SK-N-MC (cell line): ENCODE measurements around the gene CMIP.

Source experiments
- DNase-seq: peaks from one replicate; pipeline ENCODE4 v3.0.0-alpha.2; 2011; ENCODE audit warnings: low read depth, low spot score
- H3K27ac ChIP-seq: fragments of 200-600 bp; sonication (generic); 2 replicates; pipeline ENCODE4 v1.5.1; 2016; ENCODE audit warnings: mixed run types
- H3K36me3 ChIP-seq: fragments of 200-600 bp; sonication (generic); 2 replicates; pipeline ENCODE4 v1.6.1; 2017; ENCODE audit warnings: antibody characterized with exemption, low read length, mixed read lengths; ENCODE audit not compliant: insufficient read depth
- H3K4me3 ChIP-seq: fragments of 200-600 bp; sonication (generic); 2 replicates; pipeline ENCODE4 v1.5.1; 2016
- H3K9ac ChIP-seq: fragments of 200-600 bp; sonication (generic); 2 replicates; pipeline ENCODE4 v1.8.0; 2017; ENCODE audit warnings: mixed run types, mixed read lengths; ENCODE audit not compliant: insufficient read length
- H3K9me3 ChIP-seq: fragments of 200-600 bp; sonication (generic); 2 replicates; pipeline ENCODE4 v1.6.1; 2017; ENCODE audit warnings: low read depth, mild to moderate bottlenecking, antibody characterized with exemption, low read length, moderate library complexity, mixed read lengths
- EZH2 ChIP-seq: fragments of 200-600 bp; sonication (generic); IDR thresholded peaks from one replicate; pipeline ENCODE4 v1.6.1; 2017; ENCODE audit warnings: antibody characterized with exemption
- FOXP2 ChIP-seq: optimal IDR thresholded peaks from 2 replicates; pipeline ENCODE3; 2011; ENCODE audit warnings: mild to moderate bottlenecking, moderate library complexity; ENCODE audit not compliant: insufficient read depth; ENCODE audit errors: extremely low read length, control extremely low read depth
- POLR2AphosphoS5 ChIP-seq: IDR thresholded peaks from 2 replicates; pipeline ENCODE4 v1.6.1; 2012; ENCODE audit warnings: mild to moderate bottlenecking, low read depth, low read length, borderline replicate concordance

The CMIP gene

DNA sequence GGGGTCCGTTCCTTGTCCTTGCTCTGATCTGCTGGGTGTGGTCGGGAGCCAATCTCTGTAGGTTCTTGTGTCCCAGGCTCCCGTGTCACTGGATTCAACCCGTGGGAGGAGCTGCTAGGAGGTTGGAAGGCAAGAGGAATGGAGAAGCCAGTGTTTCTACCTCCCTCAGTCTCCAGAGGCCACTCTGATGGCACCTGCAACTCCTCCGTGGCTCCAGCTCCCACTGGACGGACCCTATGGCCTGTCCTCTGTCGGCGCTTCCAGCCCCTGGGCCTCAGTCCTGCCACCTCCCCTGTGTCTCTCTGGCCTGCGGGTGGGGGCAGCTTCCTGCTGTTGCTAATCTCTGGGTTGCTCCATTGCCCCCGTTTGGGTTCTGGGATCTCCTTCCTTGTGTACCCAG lies 71.1 kb downstream of the CMIP start:
- Histone ChIP-seq H3K27ac (no peak overlapping the region), H3K9ac (no peak overlapping the region), H3K4me3 (no peak overlapping the region), H3K36me3 (no peaks in the 10 kb centered on the region), H3K9me3 (no peaks in the 10 kb centered on the region)
- TF ChIP-seq POLR2AphosphoS5 (no peak), FOXP2 (no peak), EZH2 (no peak)
- no peak for DNase-seq

DNA sequence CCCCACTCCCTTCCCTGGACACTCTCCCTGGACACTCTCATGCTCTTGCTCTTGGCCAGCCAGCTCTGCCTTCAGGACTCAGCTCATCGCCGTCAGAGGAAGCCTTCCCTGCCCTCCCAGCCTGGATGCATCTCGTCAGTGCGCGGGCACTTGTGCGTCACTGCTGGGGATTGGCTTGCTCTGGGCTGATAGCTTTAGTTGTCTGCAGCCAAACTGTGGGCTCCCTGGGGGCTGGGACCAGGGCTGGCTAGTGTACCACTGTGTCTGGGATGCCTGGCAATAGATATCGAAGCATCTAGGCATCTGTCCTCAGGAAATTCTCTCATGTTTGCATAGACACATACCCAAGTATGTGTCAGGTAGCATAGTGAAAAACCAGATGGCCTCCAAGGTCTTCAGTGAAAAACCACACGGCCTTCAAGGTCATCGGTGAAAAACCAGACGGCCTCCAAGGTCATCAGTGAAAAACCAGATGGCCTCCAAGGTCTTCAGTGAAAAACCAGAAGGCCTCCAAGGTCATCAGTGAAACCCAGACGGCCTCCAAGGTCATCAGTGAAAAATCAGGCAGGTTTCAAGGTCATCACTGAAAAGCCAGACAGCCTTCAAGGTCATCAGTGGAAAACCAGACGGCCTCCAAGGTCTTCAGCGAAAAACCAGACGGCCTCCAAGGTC lies 72.0 kb downstream of the CMIP start:
- Histone ChIP-seq H3K27ac (no peak overlapping the region), H3K4me3 (no peak overlapping the region), H3K9me3 (no peaks in the 10 kb centered on the region), H3K36me3 (no peaks in the 10 kb centered on the region), H3K9ac (no peak overlapping the region)
- no peak for DNase-seq
- TF ChIP-seq EZH2, result no peak
- no peak for TF ChIP-seq POLR2AphosphoS5
- no peak for TF ChIP-seq FOXP2

DNA sequence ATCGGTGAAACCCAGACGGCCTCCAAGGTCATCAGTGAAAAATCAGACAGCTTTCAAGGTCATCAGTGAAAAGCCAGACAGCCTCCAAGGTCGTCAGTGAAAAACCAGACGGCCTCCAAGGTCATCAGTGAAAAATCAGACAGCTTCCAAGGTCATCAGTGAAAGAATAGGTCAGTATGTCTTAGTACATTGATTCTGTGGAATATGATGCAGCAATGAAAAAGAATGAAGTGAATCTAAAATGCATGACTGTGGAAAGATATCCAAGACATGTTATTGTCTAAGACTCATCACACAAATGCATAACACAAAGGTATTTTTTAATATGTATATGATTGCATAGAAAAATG lies 72.5 kb downstream of the CMIP start:
- Histone ChIP-seq H3K4me3 (no peak overlapping the region), H3K9ac (no peak overlapping the region), H3K9me3 (no peaks in the 10 kb centered on the region), H3K36me3 (no peaks in the 10 kb centered on the region), H3K27ac (no peak overlapping the region)
- no peak for DNase-seq
- no peak for TF ChIP-seq FOXP2
- TF ChIP-seq EZH2, result no peak
- TF ChIP-seq POLR2AphosphoS5, result no peak

DNA sequence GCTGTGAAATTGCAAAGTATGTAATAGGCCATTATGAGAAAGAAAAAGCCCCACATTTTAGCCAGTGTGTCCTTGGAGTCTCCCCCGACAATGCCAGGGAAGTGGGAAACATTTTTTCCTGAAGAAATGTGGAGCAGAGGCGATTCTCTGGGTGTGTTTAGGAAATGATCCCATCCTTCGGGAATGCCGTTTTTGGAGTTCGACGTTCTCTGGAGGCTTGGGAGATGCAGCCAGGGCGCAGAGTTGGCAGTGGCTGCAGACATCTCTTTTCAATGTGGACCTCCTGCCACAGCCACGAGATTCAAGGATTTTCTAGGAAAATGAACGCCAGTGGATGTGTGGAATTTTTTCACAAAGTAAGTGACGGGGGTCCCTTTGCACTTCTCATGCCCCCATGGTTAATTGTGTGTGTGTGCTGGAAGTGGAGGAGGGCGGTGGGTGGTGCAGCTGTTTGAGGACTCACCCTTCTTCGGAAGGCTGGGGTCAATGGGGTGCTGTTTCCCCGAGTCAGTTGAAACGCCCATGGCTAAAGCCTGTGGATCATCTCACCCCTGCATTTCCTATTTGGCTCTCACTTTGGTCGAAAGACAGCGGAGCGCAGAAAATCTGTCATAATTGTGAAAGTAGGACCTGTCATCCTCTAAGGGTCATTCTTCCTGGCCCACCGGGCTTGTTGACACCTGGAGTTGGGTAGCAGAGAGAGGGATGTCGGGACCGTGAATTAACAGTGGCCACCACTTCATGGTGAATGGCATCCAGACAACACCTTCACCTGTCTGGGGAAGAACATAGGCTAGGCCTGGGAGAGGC lies 73.2 kb downstream of the CMIP start:
- Histone ChIP-seq H3K4me3 (no peak overlapping the region), H3K9ac (no peak overlapping the region), H3K9me3 (no peaks in the 10 kb centered on the region), H3K27ac (no peak overlapping the region), H3K36me3 (no peaks in the 10 kb centered on the region)
- no peak for DNase-seq
- no peak for TF ChIP-seq FOXP2
- TF ChIP-seq POLR2AphosphoS5, result no peak
- no peak for TF ChIP-seq EZH2

DNA sequence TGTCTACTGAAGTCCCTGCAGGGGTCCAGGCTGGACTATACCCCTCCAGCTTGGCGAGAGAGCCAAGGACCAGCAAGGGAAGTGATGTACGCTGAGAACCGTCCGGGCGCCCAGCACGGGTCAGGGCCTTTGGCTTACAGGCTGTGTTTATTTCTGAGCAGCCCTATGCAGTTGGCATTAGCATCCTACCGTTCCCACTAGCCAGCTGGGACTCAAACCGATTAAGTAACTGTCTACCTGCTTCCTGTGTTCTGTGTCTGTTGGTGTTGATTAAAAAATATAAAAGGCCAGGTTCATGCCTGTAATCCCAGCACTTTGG lies 73.8 kb downstream of the CMIP start:
- no peaks in the 10 kb centered on the region for H3K36me3 ChIP-seq
- H3K4me3 ChIP-seq, result no peak overlapping the region
- no peak overlapping the region for H3K27ac ChIP-seq
- no peak for DNase-seq
- no peaks in the 10 kb centered on the region for H3K9me3 ChIP-seq
- no peak for TF ChIP-seq FOXP2
- H3K9ac ChIP-seq, result no peak overlapping the region

DNA sequence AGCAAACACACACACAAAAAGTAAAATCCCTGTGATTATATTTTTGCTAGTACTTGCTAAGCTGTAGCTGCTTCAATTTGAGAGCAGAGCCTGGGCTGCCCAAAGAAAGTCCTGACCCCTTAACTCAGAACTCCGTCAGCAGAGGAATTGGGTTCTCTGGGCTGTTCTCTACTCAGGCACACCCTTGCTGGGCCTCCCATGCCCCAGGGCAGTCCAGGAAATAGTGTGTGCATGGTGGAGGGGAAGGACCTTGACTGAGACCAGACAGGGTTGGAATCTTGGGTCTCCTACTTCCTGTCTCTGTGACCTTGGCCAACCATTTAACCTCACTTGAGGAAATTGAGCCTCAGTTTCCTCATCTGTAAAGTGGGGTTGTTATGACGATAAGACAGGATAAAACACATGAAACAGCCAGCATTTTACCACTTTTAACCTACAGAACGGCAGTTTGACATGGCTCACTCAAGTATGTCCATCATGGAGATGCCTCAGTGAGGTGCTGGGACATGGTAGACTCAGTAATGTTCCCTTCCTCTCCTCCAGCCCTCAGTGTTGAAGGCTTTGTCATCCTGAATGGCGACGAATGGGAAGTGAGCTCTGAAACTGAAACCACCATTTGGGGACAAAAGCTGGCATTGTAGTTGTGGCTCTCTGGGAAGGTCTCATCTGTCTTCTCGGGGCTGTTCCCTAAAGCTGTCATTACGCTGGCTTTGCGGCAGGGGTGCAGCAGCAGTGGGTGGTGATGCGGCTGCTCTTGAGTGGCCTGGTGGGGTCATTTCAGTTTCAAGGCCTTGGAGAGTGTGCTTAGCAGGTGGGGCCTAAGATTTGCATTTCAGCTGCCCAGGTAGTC lies 74.9 kb downstream of the CMIP start:
- TF ChIP-seq FOXP2, result no peak
- no peak for TF ChIP-seq POLR2AphosphoS5
- no peak for TF ChIP-seq EZH2
- Histone ChIP-seq H3K27ac (no peak overlapping the region), H3K9ac (no peak overlapping the region), H3K36me3 (no peaks in the 10 kb centered on the region), H3K4me3 (no peak overlapping the region), H3K9me3 (no peaks in the 10 kb centered on the region)
- DNase-seq, result no peak

DNA sequence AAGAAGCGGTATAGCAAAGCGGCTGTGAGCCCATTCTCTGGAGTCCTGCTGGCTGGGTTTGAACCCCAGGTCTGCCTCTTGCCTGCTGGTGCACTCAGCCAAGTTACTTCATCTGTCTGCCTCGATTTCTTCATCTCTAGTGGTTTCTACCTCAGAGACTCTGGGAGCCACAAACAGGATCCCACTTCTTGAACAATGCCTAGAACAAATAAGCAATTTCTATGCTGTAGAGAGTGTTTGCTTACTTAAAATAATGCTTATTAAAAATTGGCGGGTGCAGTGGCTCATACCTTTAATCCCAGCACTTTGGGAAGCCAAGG lies 75.5 kb downstream of the CMIP start:
- no peak for TF ChIP-seq EZH2
- no peak for TF ChIP-seq FOXP2
- no peak for TF ChIP-seq POLR2AphosphoS5
- DNase-seq, result no peak
- H3K27ac ChIP-seq, result no peak overlapping the region
- H3K9ac ChIP-seq, result no peak overlapping the region
- H3K9me3 ChIP-seq, result no peaks in the 10 kb centered on the region
- H3K36me3 ChIP-seq, result no peaks in the 10 kb centered on the region
- H3K4me3 ChIP-seq, result no peak overlapping the region

DNA sequence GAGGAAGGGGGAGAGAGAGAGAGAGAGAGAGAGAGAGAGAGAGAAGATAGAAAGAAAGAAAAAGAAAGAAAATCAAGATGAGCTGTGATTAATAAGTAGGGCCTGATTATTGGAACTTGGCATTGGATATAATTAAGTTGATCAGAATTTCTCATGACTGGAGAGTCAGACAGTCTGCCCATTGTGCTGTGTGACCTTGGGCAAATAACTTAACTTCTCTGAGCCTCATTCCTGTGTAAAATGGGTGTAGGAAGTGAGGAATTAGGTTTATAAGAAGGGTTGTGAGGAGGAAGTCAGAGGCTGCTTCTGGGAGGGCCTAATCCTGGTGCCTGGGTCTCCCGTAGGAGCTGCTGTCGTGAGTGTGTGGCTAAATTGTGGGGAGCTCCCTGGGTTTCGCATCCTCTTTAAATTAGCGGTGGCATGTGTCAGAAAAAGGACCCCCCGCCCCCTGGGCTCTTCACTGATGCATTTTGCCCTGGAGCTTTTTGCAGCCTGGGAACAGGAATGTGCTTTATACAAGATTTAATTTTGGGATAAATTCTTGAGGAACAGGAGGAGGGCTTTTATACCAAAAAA lies 76.0 kb downstream of the CMIP start:
- TF ChIP-seq POLR2AphosphoS5 (no peak), FOXP2 (no peak), EZH2 (no peak)
- H3K9me3 ChIP-seq, result no peaks in the 10 kb centered on the region
- H3K9ac ChIP-seq, result no peak overlapping the region
- no peak overlapping the region for H3K27ac ChIP-seq
- no peaks in the 10 kb centered on the region for H3K36me3 ChIP-seq
- DNase-seq, result no peak
- no peak overlapping the region for H3K4me3 ChIP-seq
